Mesothelial cell of epicardium (in vitro differentiated cells): ENCODE measurements around the gene TMEM238. TPM values are rescaled to one million over a fixed set of nuclear protein-coding genes. Genes with fewer than 3 reads are reported as not detected.
"Not testable (repeated sequence)": the region's sequence is repeated elsewhere in the genome, so short reads cannot be mapped to it uniquely, and the experiment has no call there.

Experiments
- DNase-seq, 2 experiments: peaks; one replicate each; pipeline ENCODE4 v3.0.0; 2021; ENCODE audit warnings: low spot score in 2 of 2; ENCODE audit not compliant: unreplicated experiment in 2 of 2
- H3K27ac Mint-ChIP-seq: 2 replicates; pipeline ENCODE4 v1.8.0; 2021; ENCODE audit warnings: mixed read lengths
- H3K27me3 Mint-ChIP-seq: 2 replicates; pipeline ENCODE4 v1.8.0; 2021; ENCODE audit warnings: low read depth, mixed read lengths
- H3K36me3 Mint-ChIP-seq: 2 replicates; pipeline ENCODE4 v1.8.0; 2021; ENCODE audit warnings: mixed read lengths
- H3K4me1 Mint-ChIP-seq: 2 replicates; pipeline ENCODE4 v1.8.0; 2021; ENCODE audit warnings: mixed read lengths
- H3K4me3 Mint-ChIP-seq: 2 replicates; pipeline ENCODE4 v1.8.0; 2021; ENCODE audit warnings: mild to moderate bottlenecking, moderate library complexity, mixed read lengths
- H3K9me3 Mint-ChIP-seq: 2 replicates; pipeline ENCODE4 v1.8.0; 2021; ENCODE audit warnings: mixed read lengths
- CTCF ChIP-seq: fragments of 200-600 bp; sonication (generic); IDR thresholded peaks from one replicate; pipeline ENCODE4 v1.5.0; 2021; ENCODE audit warnings: antibody characterized with exemption; ENCODE audit not compliant: unreplicated experiment
- total RNA-seq: library from RNA; stranded (reverse); gene quantifications from 3 replicates; pipeline ENCODE4 v1.2.1, GENCODE V29; 2021

Gene TMEM238
- total RNA-seq, 1 donor from 2014 or later = 2.3 TPM

GRCh38 chr19:55410168-55410567 is 26.1 kb upstream of the TMEM238 start:
- Mint-ChIP-seq H3K27ac (no peak overlapping the region), H3K36me3 (peaks cover 10% of the 10 kb centered on the region), H3K4me3 (no peak overlapping the region), H3K27me3 (peaks cover 15% of the 10 kb centered on the region), H3K4me1 (peaks cover 20% of the 10 kb centered on the region), H3K9me3 (peaks cover 9% of the 10 kb centered on the region)
- DNase-seq = no peak
- no peak for TF ChIP-seq CTCF

DNA sequence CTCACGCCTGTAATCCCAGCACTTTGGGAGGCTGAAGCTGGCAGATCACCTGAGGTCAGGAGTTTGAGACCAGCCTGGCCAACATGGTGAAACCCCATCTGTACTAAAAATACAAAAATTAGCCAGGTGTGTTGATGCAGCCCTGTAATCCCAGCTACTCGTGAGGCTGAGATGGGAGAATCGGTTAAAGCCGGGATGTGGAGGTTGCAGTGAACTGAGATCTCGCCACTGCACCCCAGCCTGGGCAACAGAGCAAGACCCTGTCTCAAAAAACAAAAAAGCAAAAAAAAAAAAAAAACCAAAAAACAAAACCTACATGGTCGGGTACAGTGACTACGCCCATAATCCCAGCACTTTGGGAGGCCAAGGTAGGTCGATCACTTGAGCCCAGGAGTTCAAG is 25.1 kb upstream of the TMEM238 start:
- H3K27ac Mint-ChIP-seq = peak overlapping the region; percentile 77
- H3K4me1 Mint-ChIP-seq = peaks cover 20% of the 10 kb centered on the region

GRCh38 chr19:55408533-55408872 is 24.4 kb upstream of the TMEM238 start:
- peaks cover 14% of the 10 kb centered on the region for H3K36me3 Mint-ChIP-seq
- peaks cover 9% of the 10 kb centered on the region for H3K9me3 Mint-ChIP-seq
- peak overlapping the region; percentile 88 for H3K4me3 Mint-ChIP-seq
- no peak for TF ChIP-seq CTCF
- H3K27ac Mint-ChIP-seq = peak overlapping the region; percentile 97
- DNase-seq = no peak
- H3K27me3 Mint-ChIP-seq = peaks cover 14% of the 10 kb centered on the region
- peaks cover 20% of the 10 kb centered on the region for H3K4me1 Mint-ChIP-seq

More for the DNA sequence above, 25.1 kb upstream of the TMEM238 start:
- DNase-seq, H3K36me3 Mint-ChIP-seq, H3K4me3 Mint-ChIP-seq, H3K9me3 Mint-ChIP-seq: not testable (repeated sequence)
- peaks cover 14% of the 10 kb centered on the region for H3K27me3 Mint-ChIP-seq

GRCh38 chr19:55407800-55408532 is 23.9 kb upstream of the TMEM238 start:
- Mint-ChIP-seq H3K4me3 (peak overlapping the region; percentile 88), H3K27ac (peak overlapping the region; percentile 97), H3K4me1 (peaks cover 20% of the 10 kb centered on the region), H3K36me3 (peaks cover 18% of the 10 kb centered on the region), H3K27me3 (peaks cover 11% of the 10 kb centered on the region), H3K9me3 (peaks cover 9% of the 10 kb centered on the region)
- DNase-seq = peak; percentile 97 to 98
- peak; percentile 2 for TF ChIP-seq CTCF

GRCh38 chr19:55407550-55407799 is 23.4 kb upstream of the TMEM238 start, which contains the start of gene UBE2S:
TSS of gene UBE2S (minus strand) at chr19:55407788. CDS start at chr19:55407589, 199 bp downstream.
- Mint-ChIP-seq H3K27ac (peak within 1 kb of the TSS; percentile 97), H3K4me1 (peaks cover 20% of the 10 kb centered on the region), H3K4me3 (peak within 1 kb of the TSS; percentile 88), H3K27me3 (peaks cover 11% of the 10 kb centered on the region), H3K36me3 (peaks cover 19% of the 10 kb centered on the region)
- not testable (repeated sequence) for H3K9me3 Mint-ChIP-seq, DNase-seq

DNA sequence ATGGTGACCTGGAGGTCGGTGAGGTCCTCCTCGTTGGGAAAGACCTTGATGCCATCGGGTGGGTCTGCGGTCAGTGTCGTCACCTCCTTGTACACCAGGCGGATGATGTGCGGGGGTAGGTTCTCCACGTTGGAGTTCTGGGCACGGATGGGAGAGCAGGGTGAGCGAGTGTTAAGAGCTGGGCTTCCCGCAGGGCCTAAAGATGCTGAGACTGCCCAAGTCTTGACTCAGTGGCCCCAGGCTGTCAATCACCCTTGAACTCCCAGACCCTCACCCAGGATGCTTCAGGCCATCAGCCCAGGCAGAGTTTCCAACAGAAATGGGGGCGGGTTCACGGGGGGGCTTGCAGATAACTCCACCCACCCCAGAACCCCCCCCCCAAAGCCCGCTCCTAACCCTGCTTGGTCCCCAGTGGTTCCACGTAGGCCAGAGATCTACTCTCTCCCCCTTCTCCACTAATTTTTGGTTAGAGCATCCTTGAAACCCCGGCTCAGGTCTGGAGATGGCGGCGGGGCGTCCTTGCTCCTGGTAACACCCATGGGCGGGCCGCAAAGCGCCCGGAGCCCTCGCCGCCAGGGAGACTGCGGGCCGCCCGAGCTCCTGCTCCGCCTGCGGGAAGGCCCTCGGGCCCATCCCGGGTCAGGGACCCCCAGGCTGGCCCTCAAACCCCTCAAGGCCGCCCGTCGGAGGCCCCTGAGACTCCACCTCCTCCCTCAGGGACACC is 22.9 kb upstream of the TMEM238 start:
- Mint-ChIP-seq H3K4me3 (peak overlapping the region; percentile 88), H3K9me3 (peaks cover 9% of the 10 kb centered on the region), H3K27ac (peak overlapping the region; percentile 67), H3K36me3 (peaks cover 19% of the 10 kb centered on the region), H3K27me3 (peaks cover 8% of the 10 kb centered on the region), H3K4me1 (peaks cover 20% of the 10 kb centered on the region)
- no peak for DNase-seq
- no peak for TF ChIP-seq CTCF
